SK-N-SH treated with all-trans-retinoic acid at 6 μM for 48 hours (cell line): ENCODE results near the gene KRT38.

ENCODE experiments used
- ATAC-seq: fragments of 200-7000 bp; cut with Tn5 transposase; 3 replicates; pipeline ENCODE4 v1.9.1; 2020; ENCODE audit warnings: mild to moderate bottlenecking, moderate library complexity
- ARNTL ChIP-seq: fragments of 450-650 bp; formaldehyde crosslinking; IDR thresholded peaks from 2 replicates; pipeline ENCODE4 v1.5.0; 2020; ENCODE audit warnings: low read depth, mild to moderate bottlenecking, moderate library complexity, borderline replicate concordance
- BACH2 ChIP-seq: fragments of 250-450 bp; sonication (Bioruptor Pico); IDR thresholded peaks from 2 replicates; pipeline ENCODE4 v1.9.0; 2021; ENCODE audit warnings: mild to moderate bottlenecking, borderline replicate concordance
- CREB5 ChIP-seq: fragments of 250-450 bp; sonication (Bioruptor Pico); IDR thresholded peaks from 2 replicates; pipeline ENCODE4 v1.5.1; 2020; ENCODE audit warnings: low read depth, mild to moderate bottlenecking, moderate library complexity
- CSDC2 ChIP-seq: fragments of 250-450 bp; sonication (Bioruptor Pico); IDR thresholded peaks from 2 replicates; pipeline ENCODE4 v1.5.0; 2020; ENCODE audit warnings: mild to moderate bottlenecking, moderate library complexity
- CSRNP3 ChIP-seq: fragments of 250-450 bp; sonication (Bioruptor Pico); IDR thresholded peaks from 2 replicates; pipeline ENCODE4 v1.5.1; 2021; ENCODE audit warnings: mild to moderate bottlenecking, moderate library complexity
- GLIS3 ChIP-seq: fragments of 250-450 bp; sonication (Bioruptor Pico); IDR thresholded peaks from 2 replicates; pipeline ENCODE4 v1.5.0; 2020; ENCODE audit warnings: mild to moderate bottlenecking, moderate library complexity
- ISL1 ChIP-seq: fragments of 250-450 bp; sonication (Bioruptor Pico); IDR thresholded peaks from 2 replicates; pipeline ENCODE4 v2.1.2; 2022; ENCODE audit warnings: mild to moderate bottlenecking, moderate library complexity
- OSR1 ChIP-seq: fragments of 250-450 bp; sonication (Bioruptor Pico); IDR thresholded peaks from 2 replicates; pipeline ENCODE4 v1.8.0; 2022; ENCODE audit warnings: moderate library complexity, mild to moderate bottlenecking, inconsistent platforms
- POU6F1 ChIP-seq: fragments of 250-450 bp; sonication (Bioruptor Pico); IDR thresholded peaks from 2 replicates; pipeline ENCODE4 v1.8.0; 2021; ENCODE audit warnings: low read depth, mild to moderate bottlenecking, moderate library complexity, borderline replicate concordance
- PPARA ChIP-seq: fragments of 250-450 bp; sonication (Bioruptor Pico); IDR thresholded peaks from 2 replicates; pipeline ENCODE4 v1.5.0; 2020; ENCODE audit warnings: mild to moderate bottlenecking, borderline replicate concordance
- RARB ChIP-seq: fragments of 250-450 bp; sonication (Bioruptor Pico); IDR thresholded peaks from 2 replicates; pipeline ENCODE4 v1.8.0; 2021; ENCODE audit warnings: mild to moderate bottlenecking, moderate library complexity
- SNAI2 ChIP-seq: fragments of 250-450 bp; sonication (Bioruptor Pico); IDR thresholded peaks from 2 replicates; pipeline ENCODE4 v1.5.0; 2020; ENCODE audit warnings: mild to moderate bottlenecking, moderate library complexity
- TCF4 ChIP-seq: fragments of 250-450 bp; sonication (Bioruptor Pico); IDR thresholded peaks from 2 replicates; pipeline ENCODE4 v1.8.0; 2021; ENCODE audit warnings: mild to moderate bottlenecking, moderate library complexity, borderline replicate concordance
- TOX ChIP-seq: fragments of 250-450 bp; sonication (Bioruptor Pico); IDR thresholded peaks from 2 replicates; pipeline ENCODE4 v1.8.0; 2021; ENCODE audit warnings: mild to moderate bottlenecking, moderate library complexity, borderline replicate concordance
- ZC3H10 ChIP-seq: fragments of 250-450 bp; sonication (Bioruptor Pico); IDR thresholded peaks from 2 replicates; pipeline ENCODE4 v1.5.1; 2021; ENCODE audit warnings: mild to moderate bottlenecking, moderate library complexity
- ZFP30 ChIP-seq: fragments of 450-650 bp; formaldehyde crosslinking; IDR thresholded peaks from 2 replicates; pipeline ENCODE4 v1.5.0; 2022; ENCODE audit warnings: mild to moderate bottlenecking, moderate library complexity
- ZNF565 ChIP-seq: fragments of 450-650 bp; formaldehyde crosslinking; conservative IDR thresholded peaks from 2 replicates; pipeline ENCODE4 v1.5.0; 2020; ENCODE audit warnings: low read depth, mild to moderate bottlenecking, moderate library complexity
- ZNF70 ChIP-seq: fragments of 450-650 bp; formaldehyde crosslinking; IDR thresholded peaks from 2 replicates; pipeline ENCODE4 v1.5.0; 2020; ENCODE audit warnings: mild to moderate bottlenecking, moderate library complexity
- ZNF8 ChIP-seq: fragments of 450-650 bp; formaldehyde crosslinking; IDR thresholded peaks from 2 replicates; pipeline ENCODE4 v1.5.0; 2020; ENCODE audit warnings: mild to moderate bottlenecking, moderate library complexity
- TF ChIP-seq, protein P1 (sequence below): fragments of 250-450 bp; sonication (Bioruptor Pico); IDR thresholded peaks from 2 replicates; pipeline ENCODE4 v1.8.0; 2020; ENCODE audit warnings: mild to moderate bottlenecking, moderate library complexity, borderline replicate concordance

KRT38 gene

GRCh38 chr17:41437769-41438168, 3.0 kb downstream of the KRT38 start:
- no peak for TF ChIP-seq ZC3H10 (CRISPR knock-in tag)
- TF ChIP-seq CSRNP3, result no peak
- no peak for TF ChIP-seq POU6F1
- TF ChIP-seq TCF4 (CRISPR knock-in tag), result no peak
- no peak for TF ChIP-seq ZFP30 (CRISPR knock-in tag)
- TF ChIP-seq ZNF70 (CRISPR knock-in tag), result no peak
- TF ChIP-seq, all 23 proteins: peak for 0
- no peak for ATAC-seq

GRCh38 chr17:41437254-41437653, 3.5 kb downstream of the KRT38 start:
- no peak for TF ChIP-seq TCF4 (CRISPR knock-in tag)
- TF ChIP-seq CREB5, result no peak
- no peak for TF ChIP-seq OSR1
- no peak for TF ChIP-seq RARB
- no peak for TF ChIP-seq ZC3H10 (CRISPR knock-in tag)
- TF ChIP-seq ZNF565 (CRISPR knock-in tag), result no peak
- TF ChIP-seq CSRNP3, result no peak
- TF ChIP-seq CSDC2 (CRISPR knock-in tag), result no peak
- TF ChIP-seq ZFP30 (CRISPR knock-in tag), result no peak
- no peak for ATAC-seq

DNA sequence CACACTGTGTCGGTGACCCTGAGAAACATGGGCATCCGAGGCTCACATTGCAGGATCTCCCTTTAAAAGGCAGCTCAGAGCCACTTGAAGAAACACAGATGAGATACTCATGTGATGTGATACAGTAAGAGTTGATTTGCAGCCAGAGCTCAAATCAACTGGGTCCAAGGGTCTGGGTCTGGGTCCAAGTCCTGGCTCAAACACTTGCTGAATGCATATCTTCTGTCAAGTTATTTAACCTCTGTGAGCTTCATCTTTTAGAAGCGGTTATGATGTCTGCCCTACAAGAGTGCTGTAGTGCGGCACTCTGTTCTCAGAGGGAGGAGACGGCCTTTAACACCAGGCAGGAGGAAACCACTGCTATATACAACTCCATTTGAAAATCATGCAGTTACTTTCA, 6.4 kb downstream of the KRT38 start:
- no peak for ATAC-seq
- TF ChIP-seq ARNTL (CRISPR knock-in tag) (no peak), PPARA (CRISPR knock-in tag) (no peak), BACH2 (CRISPR knock-in tag) (no peak), TOX (CRISPR knock-in tag) (no peak), OSR1 (no peak), POU6F1 (no peak), TCF4 (CRISPR knock-in tag) (no peak), SNAI2 (CRISPR knock-in tag) (no peak), ZNF565 (CRISPR knock-in tag) (no peak), RARB (no peak), ZNF8 (CRISPR knock-in tag) (no peak), ISL1 (CRISPR knock-in tag) (no peak)
- TF ChIP-seq, protein P1, sequence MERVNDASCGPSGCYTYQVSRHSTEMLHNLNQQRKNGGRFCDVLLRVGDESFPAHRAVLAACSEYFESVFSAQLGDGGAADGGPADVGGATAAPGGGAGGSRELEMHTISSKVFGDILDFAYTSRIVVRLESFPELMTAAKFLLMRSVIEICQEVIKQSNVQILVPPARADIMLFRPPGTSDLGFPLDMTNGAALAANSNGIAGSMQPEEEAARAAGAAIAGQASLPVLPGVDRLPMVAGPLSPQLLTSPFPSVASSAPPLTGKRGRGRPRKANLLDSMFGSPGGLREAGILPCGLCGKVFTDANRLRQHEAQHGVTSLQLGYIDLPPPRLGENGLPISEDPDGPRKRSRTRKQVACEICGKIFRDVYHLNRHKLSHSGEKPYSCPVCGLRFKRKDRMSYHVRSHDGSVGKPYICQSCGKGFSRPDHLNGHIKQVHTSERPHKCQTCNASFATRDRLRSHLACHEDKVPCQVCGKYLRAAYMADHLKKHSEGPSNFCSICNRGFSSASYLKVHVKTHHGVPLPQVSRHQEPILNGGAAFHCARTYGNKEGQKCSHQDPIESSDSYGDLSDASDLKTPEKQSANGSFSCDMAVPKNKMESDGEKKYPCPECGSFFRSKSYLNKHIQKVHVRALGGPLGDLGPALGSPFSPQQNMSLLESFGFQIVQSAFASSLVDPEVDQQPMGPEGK (CRISPR knock-in tag), result no peak

DNA sequence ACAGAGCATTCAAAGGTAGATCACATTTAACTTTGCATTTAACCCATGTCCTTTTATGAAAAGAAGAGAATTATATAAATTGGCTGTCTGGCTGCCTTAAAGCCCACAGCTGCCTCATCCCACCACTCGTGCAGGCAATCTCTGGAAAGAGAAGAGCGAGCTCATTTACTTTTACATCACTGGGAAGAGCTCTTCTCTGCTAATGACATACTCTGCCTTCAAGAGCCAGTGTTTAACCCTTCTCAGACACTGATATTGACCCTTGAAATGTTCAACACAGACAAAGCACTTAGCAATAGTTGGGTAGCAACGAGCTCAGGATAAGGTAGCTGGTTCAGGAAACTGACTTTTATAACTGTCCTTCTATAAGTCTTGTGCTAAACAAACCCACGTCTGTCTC, 6.8 kb downstream of the KRT38 start:
- ATAC-seq, result no peak
- TF ChIP-seq GLIS3 (no peak), ZNF565 (CRISPR knock-in tag) (no peak), TOX (CRISPR knock-in tag) (no peak), CREB5 (no peak), SNAI2 (CRISPR knock-in tag) (no peak), ZNF70 (CRISPR knock-in tag) (no peak), ZC3H10 (CRISPR knock-in tag) (no peak), ZFP30 (CRISPR knock-in tag) (no peak), BACH2 (CRISPR knock-in tag) (no peak), OSR1 (no peak), POU6F1 (no peak), PPARA (CRISPR knock-in tag) (no peak)
- TF ChIP-seq, protein P1 (CRISPR knock-in tag), result no peak
